ENCODE results near the gene ARID2.

Gene ARID2

GRCh38 chr12:45880533-45880932 lies 151.0 kb downstream of the ARID2 start:
- peaks cover 40% of the 10 kb centered on the region for H3K36me3 Mint-ChIP-seq
- no peaks in the 10 kb centered on the region for H3K9me3 Mint-ChIP-seq
- H3K4me3 Mint-ChIP-seq: no peak overlapping the region
- no peak for ATAC-seq (ENCODE audit: low read depth)
- H3K27ac Mint-ChIP-seq: no peak overlapping the region
- no peak for DNase-seq (ENCODE audit: low spot score in 2 of 2)
- no peaks in the 10 kb centered on the region for H3K27me3 Mint-ChIP-seq
- H3K4me1 Mint-ChIP-seq: peaks cover 6% of the 10 kb centered on the region

- peaks cover 37% of the 10 kb centered on the region for H3K36me3 Mint-ChIP-seq
- peaks cover 5% of the 10 kb centered on the region for H3K4me1 Mint-ChIP-seq
- DNase-seq (ENCODE audit: low spot score in 2 of 2) (no peak), ATAC-seq (ENCODE audit: low read depth) (no peak)
- H3K4me3 Mint-ChIP-seq: no peak overlapping the region
- H3K27ac Mint-ChIP-seq: no peak overlapping the region
- no peaks in the 10 kb centered on the region for H3K9me3 Mint-ChIP-seq
- no peaks in the 10 kb centered on the region for H3K27me3 Mint-ChIP-seq
These were observed 153.7 kb downstream of the ARID2 start for GRCh38 chr12:45883187-45883586.

GRCh38 chr12:45886685-45887084 lies 157.2 kb downstream of the ARID2 start:
- peaks cover 24% of the 10 kb centered on the region for H3K36me3 Mint-ChIP-seq

GRCh38 chr12:45887544-45887943 lies 158.0 kb downstream of the ARID2 start:
- Mint-ChIP-seq H3K27me3 (no peaks in the 10 kb centered on the region), H3K36me3 (peaks cover 20% of the 10 kb centered on the region), H3K27ac (no peak overlapping the region), H3K4me3 (no peak overlapping the region), H3K4me1 (no peaks in the 10 kb centered on the region), H3K9me3 (no peaks in the 10 kb centered on the region)
- ATAC-seq (ENCODE audit: low read depth) (no peak), DNase-seq (ENCODE audit: low spot score in 2 of 2) (no peak)

More at GRCh38 chr12:45886685-45887084, 157.2 kb downstream of the ARID2 start:
- Mint-ChIP-seq H3K4me1 (no peaks in the 10 kb centered on the region), H3K27me3 (no peaks in the 10 kb centered on the region), H3K9me3 (no peaks in the 10 kb centered on the region), H3K4me3 (no peak overlapping the region), H3K27ac (no peak overlapping the region)
- DNase-seq (ENCODE audit: low spot score in 2 of 2): no peak
- ATAC-seq (ENCODE audit: low read depth): no peak

GRCh38 chr12:45890276-45890675 lies 160.8 kb downstream of the ARID2 start:
- no peak overlapping the region for H3K27ac Mint-ChIP-seq
- DNase-seq (ENCODE audit: low spot score in 2 of 2): no peak
- no peak overlapping the region for H3K4me3 Mint-ChIP-seq
- H3K27me3 Mint-ChIP-seq: no peaks in the 10 kb centered on the region
- peaks cover 25% of the 10 kb centered on the region for H3K36me3 Mint-ChIP-seq
- ATAC-seq (ENCODE audit: low read depth): no peak
- peaks cover 2% of the 10 kb centered on the region for H3K9me3 Mint-ChIP-seq
- no peaks in the 10 kb centered on the region for H3K4me1 Mint-ChIP-seq

- peaks cover 32% of the 10 kb centered on the region for H3K36me3 Mint-ChIP-seq
- no peak overlapping the region for H3K4me3 Mint-ChIP-seq
- H3K27me3 Mint-ChIP-seq: no peaks in the 10 kb centered on the region
- peaks cover 3% of the 10 kb centered on the region for H3K9me3 Mint-ChIP-seq
- H3K4me1 Mint-ChIP-seq: no peaks in the 10 kb centered on the region
- ATAC-seq (ENCODE audit: low read depth) (no peak), DNase-seq (ENCODE audit: low spot score in 2 of 2) (no peak)
- H3K27ac Mint-ChIP-seq: no peak overlapping the region
These were observed 163.7 kb downstream of the ARID2 start for GRCh38 chr12:45893240-45893639.

- Mint-ChIP-seq H3K4me3 (no peak overlapping the region), H3K9me3 (peaks cover 3% of the 10 kb centered on the region), H3K36me3 (peaks cover 43% of the 10 kb centered on the region), H3K27me3 (no peaks in the 10 kb centered on the region), H3K4me1 (no peaks in the 10 kb centered on the region), H3K27ac (no peak overlapping the region)
- ATAC-seq (ENCODE audit: low read depth) (no peak), DNase-seq (ENCODE audit: low spot score in 2 of 2) (no peak)
These were observed 166.5 kb downstream of the ARID2 start for GRCh38 chr12:45895961-45896360.

GRCh38 chr12:45898094-45898493 lies 168.6 kb downstream of the ARID2 start:
- Mint-ChIP-seq H3K27me3 (no peaks in the 10 kb centered on the region), H3K27ac (no peak overlapping the region), H3K4me3 (no peak overlapping the region), H3K36me3 (peaks cover 41% of the 10 kb centered on the region), H3K9me3 (peaks cover 3% of the 10 kb centered on the region), H3K4me1 (no peaks in the 10 kb centered on the region)
- DNase-seq (ENCODE audit: low spot score in 2 of 2): no peak
- no peak for ATAC-seq (ENCODE audit: low read depth)

- Mint-ChIP-seq H3K36me3 (peaks cover 4% of the 10 kb centered on the region), H3K27ac (no peak overlapping the region), H3K4me1 (peaks cover 9% of the 10 kb centered on the region), H3K27me3 (no peaks in the 10 kb centered on the region), H3K9me3 (no peaks in the 10 kb centered on the region), H3K4me3 (no peak overlapping the region)
- DNase-seq (ENCODE audit: low spot score in 2 of 2): peak in 1 of 2 donors; percentile 5
- peak; percentile 99 for ATAC-seq (ENCODE audit: low read depth)
These were observed 178.4 kb downstream of the ARID2 start for GRCh38 chr12:45907955-45908354.

GRCh38 chr12:45909041-45909713 lies 179.7 kb downstream of the ARID2 start:
- ATAC-seq (ENCODE audit: low read depth) (no peak), DNase-seq (ENCODE audit: low spot score in 2 of 2) (no peak)
- no peaks in the 10 kb centered on the region for H3K9me3 Mint-ChIP-seq
- H3K27ac Mint-ChIP-seq: no peak overlapping the region
- H3K36me3 Mint-ChIP-seq: peaks cover 4% of the 10 kb centered on the region
- H3K27me3 Mint-ChIP-seq: no peaks in the 10 kb centered on the region
- H3K4me1 Mint-ChIP-seq: peaks cover 10% of the 10 kb centered on the region
- H3K4me3 Mint-ChIP-seq: no peak overlapping the region

GRCh38 chr12:45912774-45913173 lies 183.3 kb downstream of the ARID2 start:
- DNase-seq (ENCODE audit: low spot score in 2 of 2): no peak
- H3K27ac Mint-ChIP-seq: peak overlapping the region; percentile 73
- no peak for ATAC-seq (ENCODE audit: low read depth)
- H3K36me3 Mint-ChIP-seq: no peaks in the 10 kb centered on the region
- H3K4me3 Mint-ChIP-seq: no peak overlapping the region
- no peaks in the 10 kb centered on the region for H3K27me3 Mint-ChIP-seq
- no peaks in the 10 kb centered on the region for H3K9me3 Mint-ChIP-seq
- H3K4me1 Mint-ChIP-seq: peaks cover 13% of the 10 kb centered on the region

GRCh38 chr12:45913631-45914030 lies 184.1 kb downstream of the ARID2 start:
- Mint-ChIP-seq H3K4me3 (no peak overlapping the region), H3K36me3 (peaks cover 4% of the 10 kb centered on the region), H3K27ac (no peak overlapping the region), H3K9me3 (no peaks in the 10 kb centered on the region), H3K4me1 (peaks cover 8% of the 10 kb centered on the region), H3K27me3 (no peaks in the 10 kb centered on the region)
- DNase-seq (ENCODE audit: low spot score in 2 of 2) (no peak), ATAC-seq (ENCODE audit: low read depth) (no peak)

- H3K36me3 Mint-ChIP-seq: peaks cover 4% of the 10 kb centered on the region
- no peak overlapping the region for H3K4me3 Mint-ChIP-seq
- DNase-seq (ENCODE audit: low spot score in 2 of 2): no peak
- H3K4me1 Mint-ChIP-seq: peaks cover 8% of the 10 kb centered on the region
- H3K27me3 Mint-ChIP-seq: no peaks in the 10 kb centered on the region
- no peaks in the 10 kb centered on the region for H3K9me3 Mint-ChIP-seq
- H3K27ac Mint-ChIP-seq: no peak overlapping the region
- peak; percentile 44 for ATAC-seq (ENCODE audit: low read depth)
These were observed 184.6 kb downstream of the ARID2 start for GRCh38 chr12:45914090-45914489.

- no peak overlapping the region for H3K4me3 Mint-ChIP-seq
- no peak overlapping the region for H3K27ac Mint-ChIP-seq
- ATAC-seq (ENCODE audit: low read depth) (no peak), DNase-seq (ENCODE audit: low spot score in 2 of 2) (no peak)
- H3K27me3 Mint-ChIP-seq: no peaks in the 10 kb centered on the region
- H3K4me1 Mint-ChIP-seq: peaks cover 8% of the 10 kb centered on the region
- H3K36me3 Mint-ChIP-seq: peaks cover 4% of the 10 kb centered on the region
- H3K9me3 Mint-ChIP-seq: no peaks in the 10 kb centered on the region
These were observed 185.9 kb downstream of the ARID2 start for GRCh38 chr12:45915405-45915804.

- Mint-ChIP-seq H3K4me1 (peaks cover 6% of the 10 kb centered on the region), H3K36me3 (peaks cover 16% of the 10 kb centered on the region), H3K27me3 (no peaks in the 10 kb centered on the region), H3K9me3 (no peaks in the 10 kb centered on the region), H3K4me3 (no peak overlapping the region), H3K27ac (no peak overlapping the region)
- ATAC-seq (ENCODE audit: low read depth): no peak
- DNase-seq (ENCODE audit: low spot score in 2 of 2): no peak
These were observed 189.3 kb downstream of the ARID2 start for GRCh38 chr12:45918818-45919217.
